GM18502 (cell line): Measurements from ENCODE around the gene HEXIM1.

Experiments used
- ATAC-seq: cut with Tn5 transposase; IDR thresholded peaks from one replicate; pipeline ENCODE4 v1.9.1; 2021; ENCODE audit warnings: mild to moderate bottlenecking; ENCODE audit not compliant: unreplicated experiment, poor library complexity

HEXIM1 gene

GRCh38 chr17:45128331-45128730 is 19.9 kb upstream of the HEXIM1 start:
- no peak for ATAC-seq

GRCh38 chr17:45128989-45129388 is 19.3 kb upstream of the HEXIM1 start:
- no peak for ATAC-seq

- no peak for ATAC-seq
Observed at GRCh38 chr17:45129426-45129939, 18.8 kb upstream of the HEXIM1 start.

GRCh38 chr17:45129940-45130680 is 18.2 kb upstream of the HEXIM1 start:
- ATAC-seq = no peak

GRCh38 chr17:45130681-45131615 is 17.3 kb upstream of the HEXIM1 start:
- ATAC-seq = no peak

GRCh38 chr17:45131616-45132319 is 16.5 kb upstream of the HEXIM1 start:
- no peak for ATAC-seq

- ATAC-seq = no peak
Observed at GRCh38 chr17:45132320-45132571, 16.0 kb upstream of the HEXIM1 start, which contains the start of gene PLCD3. Gene PLCD3, minus strand, starts transcription at chr17:45132515. Its CDS starts 105 bp downstream, at chr17:45132410.

GRCh38 chr17:45132572-45133463 is 15.5 kb upstream of the HEXIM1 start:
- no peak for ATAC-seq

- ATAC-seq = peak; percentile 75
Observed at GRCh38 chr17:45135192-45135977, 12.9 kb upstream of the HEXIM1 start, which contains the start of gene ACBD4. Gene ACBD4, plus strand, starts transcription at chr17:45135687. Its CDS starts 458 bp downstream, at chr17:45136145.

- no peak for ATAC-seq
Observed at GRCh38 chr17:45135978-45136791, 12.1 kb upstream of the HEXIM1 start.

- ATAC-seq = no peak
Observed at GRCh38 chr17:45136846-45137560, 11.3 kb upstream of the HEXIM1 start.

- ATAC-seq = no peak
Observed at GRCh38 chr17:45137561-45138305, 10.5 kb upstream of the HEXIM1 start.

GRCh38 chr17:45138911-45139532 is 9.3 kb upstream of the HEXIM1 start:
- ATAC-seq = no peak

- ATAC-seq = no peak
Observed at GRCh38 chr17:45139533-45139920, 8.7 kb upstream of the HEXIM1 start.

GRCh38 chr17:45143094-45143670 is 5.1 kb upstream of the HEXIM1 start:
- ATAC-seq = no peak

GRCh38 chr17:45143767-45144198 is 4.5 kb upstream of the HEXIM1 start:
- no peak for ATAC-seq
